ENCODE data around the gene PSMB2. TPM values are rescaled to one million over a fixed set of nuclear protein-coding genes. Genes with fewer than 3 reads are reported as not detected.

The PSMB2 gene
- total and polyA plus RNA-seq, 2 donors from 2014 or later, result 44.1 to 78.0 TPM

DNA sequence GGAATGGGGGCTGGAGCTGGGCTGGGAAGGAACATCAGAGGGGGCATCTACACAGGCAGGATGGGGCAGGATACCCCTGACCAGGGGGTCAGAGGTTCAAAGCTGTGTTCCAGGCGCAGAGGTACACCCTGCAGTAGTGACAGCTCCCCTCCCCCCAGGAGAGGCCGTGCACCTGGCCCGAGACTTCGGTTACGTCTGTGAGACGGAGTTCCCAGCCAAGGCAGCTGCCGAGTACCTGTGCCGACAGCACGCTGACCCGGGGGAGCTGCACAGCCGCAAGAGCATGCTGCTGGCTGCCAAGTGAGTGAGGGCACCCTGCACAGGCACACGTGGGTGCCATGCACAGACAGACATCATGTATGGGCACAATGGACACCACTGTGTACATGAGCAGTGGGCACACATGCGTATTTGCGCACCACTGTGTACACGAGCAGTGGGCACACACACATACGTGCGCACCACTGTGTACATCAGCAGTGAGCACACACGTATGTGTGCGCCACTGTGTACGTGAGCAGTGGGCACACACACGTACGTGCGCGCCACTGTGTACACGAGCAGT lies 50.8 kb downstream of the PSMB2 start:
- Histone ChIP-seq H3K27me3 (ENCODE audit: control insufficient read depth, insufficient read depth, low read length) (no peaks in the 10 kb centered on the region), H3K9ac (ENCODE audit: low read length in 3 of 3) (no peak overlapping the region), H3K36me3 (ENCODE audit: control insufficient read depth in 2 of 3, insufficient read depth in 3 of 3, low read length in 3 of 3) (peaks cover 0 to under 1% (median 0%) of the 10 kb centered on the region in 3 donors), H3K9me3 (ENCODE audit: control insufficient read depth in 2 of 3, insufficient read depth in 1 of 3, low read length in 3 of 3) (no peaks in the 10 kb centered on the region), H3K27ac (ENCODE audit: low read depth in 2 of 2, low read length in 2 of 2) (no peak overlapping the region), H3K4me1 (ENCODE audit: control insufficient read depth in 2 of 3, insufficient read depth in 2 of 3, low read depth in 1 of 3, low read length in 3 of 3) (no peaks in the 10 kb centered on the region), H3K4me3 (ENCODE audit: low read length in 3 of 3) (no peak overlapping the region)
- DNase-seq (no peak), FAIRE-seq (no peak)
- TF ChIP-seq, protein P1, sequence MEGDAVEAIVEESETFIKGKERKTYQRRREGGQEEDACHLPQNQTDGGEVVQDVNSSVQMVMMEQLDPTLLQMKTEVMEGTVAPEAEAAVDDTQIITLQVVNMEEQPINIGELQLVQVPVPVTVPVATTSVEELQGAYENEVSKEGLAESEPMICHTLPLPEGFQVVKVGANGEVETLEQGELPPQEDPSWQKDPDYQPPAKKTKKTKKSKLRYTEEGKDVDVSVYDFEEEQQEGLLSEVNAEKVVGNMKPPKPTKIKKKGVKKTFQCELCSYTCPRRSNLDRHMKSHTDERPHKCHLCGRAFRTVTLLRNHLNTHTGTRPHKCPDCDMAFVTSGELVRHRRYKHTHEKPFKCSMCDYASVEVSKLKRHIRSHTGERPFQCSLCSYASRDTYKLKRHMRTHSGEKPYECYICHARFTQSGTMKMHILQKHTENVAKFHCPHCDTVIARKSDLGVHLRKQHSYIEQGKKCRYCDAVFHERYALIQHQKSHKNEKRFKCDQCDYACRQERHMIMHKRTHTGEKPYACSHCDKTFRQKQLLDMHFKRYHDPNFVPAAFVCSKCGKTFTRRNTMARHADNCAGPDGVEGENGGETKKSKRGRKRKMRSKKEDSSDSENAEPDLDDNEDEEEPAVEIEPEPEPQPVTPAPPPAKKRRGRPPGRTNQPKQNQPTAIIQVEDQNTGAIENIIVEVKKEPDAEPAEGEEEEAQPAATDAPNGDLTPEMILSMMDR (IDR thresholded peaks at IDR 0.05; ENCODE audit: borderline replicate concordance, extremely low read depth, insufficient read depth), result no peak
- intact Hi-C loops (cut with DNase I), result no loop called here

DNA sequence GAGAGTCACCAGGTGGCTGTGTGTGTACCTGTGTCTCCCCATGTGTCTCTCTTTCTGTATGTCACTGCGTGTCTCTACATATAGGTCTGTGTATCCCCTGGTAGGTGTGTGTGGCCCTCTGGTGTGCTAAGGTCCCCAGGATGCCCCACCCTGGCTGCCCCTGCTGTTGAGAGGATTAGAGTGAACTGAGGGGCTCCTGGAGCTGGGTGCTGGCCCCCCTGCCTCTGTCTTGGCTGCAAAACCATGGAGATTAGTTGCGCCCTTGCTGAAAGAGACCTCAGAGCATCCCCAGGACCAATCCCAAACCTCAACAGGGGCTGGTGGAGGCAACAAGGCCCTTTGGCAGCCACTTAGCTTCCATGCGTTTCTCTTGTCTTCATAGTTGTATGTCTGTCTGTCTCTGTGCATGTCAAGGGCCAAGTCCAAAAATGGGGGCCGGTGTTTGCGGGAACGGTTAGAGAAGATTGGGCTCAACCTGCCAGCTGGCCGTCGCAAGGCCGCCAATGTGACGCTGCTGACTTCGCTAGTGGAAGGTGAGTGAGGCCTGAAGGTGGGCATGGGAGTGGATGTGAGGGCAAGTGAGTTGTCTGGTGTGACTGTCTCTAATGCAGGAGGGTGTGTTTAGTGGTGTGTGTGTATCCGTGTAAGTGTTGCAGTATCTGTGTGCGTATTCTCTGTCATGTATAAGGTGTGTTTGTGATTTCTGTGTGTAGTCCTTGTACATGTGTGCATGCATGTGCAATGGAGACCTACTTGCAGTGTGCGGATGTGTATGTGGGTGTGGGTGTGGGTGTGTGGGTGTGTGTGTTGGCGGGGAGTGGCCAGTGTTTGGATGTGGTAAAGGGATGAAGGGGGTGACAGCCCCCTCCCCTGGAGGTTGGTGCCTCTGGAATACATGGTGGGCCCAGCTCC lies 51.6 kb downstream of the PSMB2 start:
- no peak for FAIRE-seq
- H3K9me3 ChIP-seq (ENCODE audit: control insufficient read depth in 2 of 3, insufficient read depth in 1 of 3, low read length in 3 of 3), result no peaks in the 10 kb centered on the region

DNA sequence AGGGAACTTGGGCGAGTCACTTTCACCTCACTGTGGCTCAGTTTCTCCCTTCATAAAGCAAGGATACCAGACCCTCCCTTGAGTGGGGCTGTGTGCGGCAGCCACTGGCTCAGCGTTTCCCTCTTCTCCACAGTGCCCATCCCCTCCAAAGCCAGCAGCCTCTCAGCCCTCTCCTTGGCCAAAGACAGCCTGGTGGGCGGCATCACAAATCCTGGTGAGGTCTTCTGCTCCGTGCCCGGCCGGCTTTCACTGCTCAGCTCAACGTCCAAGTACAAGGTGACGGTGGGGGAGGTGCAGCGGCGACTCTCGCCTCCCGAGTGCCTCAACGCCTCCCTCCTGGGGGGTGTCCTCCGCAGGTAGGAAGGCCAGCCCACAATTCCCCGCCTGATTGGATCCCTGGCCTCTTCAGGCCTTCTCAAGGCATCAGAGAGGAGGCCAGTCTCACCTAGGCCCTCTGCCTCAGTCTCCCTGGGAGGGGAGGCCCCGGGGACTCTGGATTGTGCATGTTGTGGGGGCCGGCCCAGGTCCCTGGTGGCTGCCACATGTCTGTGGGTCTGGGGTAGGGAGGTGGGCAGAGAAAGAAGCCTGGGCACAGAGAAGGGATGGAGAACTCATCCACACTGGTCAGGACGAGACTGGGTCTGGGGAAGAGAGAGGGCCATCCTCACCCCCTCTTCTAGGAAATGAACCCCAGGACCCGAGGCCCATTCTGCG lies 53.0 kb downstream of the PSMB2 start:
- Histone ChIP-seq H3K9ac (ENCODE audit: low read length in 3 of 3) (no peak overlapping the region), H3K27me3 (ENCODE audit: control insufficient read depth, insufficient read depth, low read length) (no peaks in the 10 kb centered on the region), H3K4me1 (ENCODE audit: control insufficient read depth in 2 of 3, insufficient read depth in 2 of 3, low read depth in 1 of 3, low read length in 3 of 3) (no peaks in the 10 kb centered on the region), H3K9me3 (ENCODE audit: control insufficient read depth in 2 of 3, insufficient read depth in 1 of 3, low read length in 3 of 3) (no peaks in the 10 kb centered on the region), H3K36me3 (ENCODE audit: control insufficient read depth in 2 of 3, insufficient read depth in 3 of 3, low read length in 3 of 3) (no peaks in the 10 kb centered on the region), H3K27ac (ENCODE audit: low read depth in 2 of 2, low read length in 2 of 2) (no peak overlapping the region), H3K4me3 (ENCODE audit: low read length in 3 of 3) (no peak overlapping the region)
- TF ChIP-seq, protein P1 (IDR thresholded peaks at IDR 0.05; ENCODE audit: borderline replicate concordance, extremely low read depth, insufficient read depth), result no peak
- no peak for DNase-seq
- intact Hi-C loops (cut with DNase I), result no loop called here
- no peak for FAIRE-seq

More for the DNA sequence above, 51.6 kb downstream of the PSMB2 start:
- no peaks in the 10 kb centered on the region for H3K36me3 ChIP-seq (ENCODE audit: control insufficient read depth in 2 of 3, insufficient read depth in 3 of 3, low read length in 3 of 3)
- H3K9ac ChIP-seq (ENCODE audit: low read length in 3 of 3), result no peak overlapping the region
- no peak overlapping the region for H3K27ac ChIP-seq (ENCODE audit: low read depth in 2 of 2, low read length in 2 of 2)
- intact Hi-C loops (cut with DNase I), result no loop called here
- H3K27me3 ChIP-seq (ENCODE audit: control insufficient read depth, insufficient read depth, low read length), result no peaks in the 10 kb centered on the region
- TF ChIP-seq, protein P1 (IDR thresholded peaks at IDR 0.05; ENCODE audit: borderline replicate concordance, extremely low read depth, insufficient read depth), result no peak
- H3K4me3 ChIP-seq (ENCODE audit: low read length in 3 of 3), result no peak overlapping the region
- DNase-seq, result no peak
- H3K4me1 ChIP-seq (ENCODE audit: control insufficient read depth in 2 of 3, insufficient read depth in 2 of 3, low read depth in 1 of 3, low read length in 3 of 3), result no peaks in the 10 kb centered on the region
